ENCODE data around the gene LAMA4.
"Not testable (repeated sequence)": the region's sequence is repeated elsewhere in the genome, so short reads cannot be mapped to it uniquely, and the experiment has no call there.

The LAMA4 gene

DNA sequence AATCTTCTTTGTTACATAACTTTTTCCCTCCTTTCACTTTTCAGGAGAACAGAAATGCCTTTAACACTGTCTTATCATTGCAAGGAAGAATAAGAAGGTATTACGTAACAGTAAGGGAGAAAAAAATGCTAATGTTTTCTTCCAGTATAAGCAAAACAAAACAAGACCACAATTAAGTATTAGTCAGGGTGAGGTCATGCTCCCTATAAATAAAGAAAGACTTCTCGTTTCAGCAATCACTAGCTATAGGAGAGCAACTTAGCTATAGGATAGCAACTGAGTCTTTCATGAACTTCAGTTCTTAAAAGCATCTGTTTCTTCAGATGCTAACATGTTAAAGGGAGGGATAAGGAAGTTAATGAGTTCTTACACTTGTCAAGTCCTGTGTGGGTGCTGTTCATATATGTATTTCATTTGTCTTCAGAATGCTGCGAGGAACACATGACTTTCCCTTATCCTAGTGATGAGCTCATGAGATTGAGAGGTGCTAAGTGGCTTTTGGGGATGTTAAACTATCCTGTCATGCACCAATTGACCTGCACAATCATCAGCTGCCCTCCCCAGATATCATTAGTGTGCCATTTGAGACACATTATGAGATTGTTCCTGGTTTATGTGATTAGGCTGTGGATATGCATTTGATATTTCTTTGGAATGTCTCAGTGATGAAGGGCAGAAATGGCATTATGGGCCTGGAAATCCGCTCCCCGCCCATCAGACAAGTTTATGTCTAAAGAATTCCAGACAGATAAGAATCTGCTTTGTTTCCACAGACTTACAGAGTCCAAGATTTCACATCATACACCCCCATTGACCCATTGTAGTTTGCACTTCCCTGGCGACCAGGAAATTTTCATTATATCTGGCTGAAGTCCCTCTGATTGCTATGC lies 37.5 kb downstream of the LAMA4 start:
- DNase-seq (ENCODE audit: low read depth), result peak; percentile 95

DNA sequence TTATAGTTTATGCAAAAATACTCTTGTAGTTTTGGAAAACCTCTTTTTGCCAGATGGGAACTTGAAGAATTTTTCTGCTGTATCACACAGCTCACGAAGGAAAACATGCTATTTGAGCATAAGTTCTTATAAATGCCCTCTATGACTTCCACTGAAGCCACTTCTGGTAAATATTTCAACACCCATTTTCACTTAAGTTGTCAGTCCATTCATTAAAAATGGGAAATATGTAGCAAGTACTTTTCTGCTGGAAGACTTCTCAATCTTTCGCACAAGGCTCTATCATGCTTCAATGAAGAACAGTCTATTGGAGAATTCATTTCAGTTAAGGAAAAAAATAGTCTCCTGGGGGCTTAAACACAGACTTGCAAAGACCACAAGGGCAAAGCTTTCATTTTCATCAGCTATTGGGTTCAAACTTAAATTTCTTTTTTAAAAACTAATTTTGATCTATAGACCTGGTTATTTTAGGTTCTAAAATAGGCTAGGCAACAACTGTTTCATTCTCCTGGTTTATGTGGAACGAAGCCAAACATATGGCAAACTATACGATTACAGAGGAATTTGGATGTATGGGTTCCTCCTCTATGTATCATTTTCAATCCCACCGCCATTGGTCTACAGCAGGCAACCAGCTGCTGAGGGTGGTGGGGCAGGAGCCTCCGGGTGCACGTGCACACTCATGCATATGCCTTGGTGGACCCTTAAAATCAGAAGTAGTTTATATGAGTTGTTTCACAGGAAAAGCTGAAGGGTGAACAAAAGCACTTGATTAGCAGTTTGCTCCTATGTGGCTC lies 38.7 kb downstream of the LAMA4 start:
- no peak for DNase-seq (ENCODE audit: low read depth)

DNA sequence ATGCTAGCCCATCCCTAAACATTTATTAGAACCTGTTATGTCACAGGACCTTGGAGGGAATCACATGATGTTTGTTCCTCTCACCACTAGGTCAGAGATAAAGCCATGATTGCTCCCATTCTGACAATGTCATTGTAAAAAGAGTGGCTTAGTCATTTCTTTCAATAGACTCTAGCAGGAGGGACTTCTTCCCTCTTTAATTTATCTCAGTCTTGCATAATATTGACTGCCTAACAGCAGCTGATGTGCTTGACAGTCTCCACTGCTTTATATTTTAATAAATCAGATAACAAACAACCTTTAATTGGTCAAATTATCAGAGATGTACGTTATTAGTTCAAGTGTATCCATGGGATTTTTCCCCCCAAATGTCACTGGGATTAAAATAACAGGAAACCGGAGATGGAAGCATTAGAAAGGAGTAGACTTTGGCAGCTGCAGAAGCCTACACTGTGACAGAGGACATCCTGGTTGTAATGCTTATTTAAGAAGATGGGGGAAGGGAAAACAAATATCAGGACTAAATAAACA lies 39.6 kb downstream of the LAMA4 start:
- DNase-seq (ENCODE audit: low read depth), result no peak

GRCh38 chr6:112210852-112211251 lies 43.5 kb downstream of the LAMA4 start:
- no peak for DNase-seq (ENCODE audit: low read depth)

DNA sequence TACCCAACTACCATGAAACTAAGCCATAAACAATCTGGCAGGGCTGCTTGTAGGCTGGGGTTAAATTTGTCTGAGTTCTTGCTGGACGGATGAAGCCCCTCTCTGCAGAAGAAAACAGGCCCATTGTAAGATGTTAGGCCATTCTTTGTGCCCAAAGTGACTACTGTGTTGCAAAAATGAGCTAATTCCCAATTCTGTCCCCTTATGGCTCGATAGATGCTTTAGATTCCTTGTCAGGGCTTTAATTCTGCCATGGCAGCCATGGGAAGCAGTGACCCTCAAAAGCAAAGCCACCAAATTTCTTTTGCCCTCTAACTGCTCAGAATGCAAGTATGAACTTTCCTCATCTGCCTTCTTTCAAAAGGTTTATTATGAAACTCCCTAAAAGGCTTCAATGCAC lies 45.2 kb downstream of the LAMA4 start:
- no peak for DNase-seq (ENCODE audit: low read depth)

- DNase-seq (ENCODE audit: low read depth), result no peak
These were observed 46.6 kb downstream of the LAMA4 start for GRCh38 chr6:112207776-112208175.

DNA sequence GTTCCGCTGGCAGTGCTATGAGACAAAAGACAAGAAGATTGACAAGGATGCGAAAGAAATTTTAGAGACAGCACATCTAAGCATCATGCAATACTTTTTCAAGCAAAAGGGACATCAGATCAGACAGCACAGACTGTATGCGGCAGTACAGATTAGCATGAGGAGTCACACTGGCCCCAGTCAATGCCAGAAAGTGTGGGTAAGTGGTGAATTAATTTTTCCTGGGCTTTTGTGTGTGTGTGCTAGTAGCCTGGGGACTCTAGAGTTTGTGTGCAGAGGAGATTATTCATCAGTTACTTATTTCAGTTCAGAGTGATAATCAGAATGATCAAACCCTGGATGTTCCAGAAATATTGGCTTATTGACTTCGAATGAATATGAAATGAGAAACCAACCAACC lies 47.2 kb downstream of the LAMA4 start:
- no peak for DNase-seq (ENCODE audit: low read depth)

DNA sequence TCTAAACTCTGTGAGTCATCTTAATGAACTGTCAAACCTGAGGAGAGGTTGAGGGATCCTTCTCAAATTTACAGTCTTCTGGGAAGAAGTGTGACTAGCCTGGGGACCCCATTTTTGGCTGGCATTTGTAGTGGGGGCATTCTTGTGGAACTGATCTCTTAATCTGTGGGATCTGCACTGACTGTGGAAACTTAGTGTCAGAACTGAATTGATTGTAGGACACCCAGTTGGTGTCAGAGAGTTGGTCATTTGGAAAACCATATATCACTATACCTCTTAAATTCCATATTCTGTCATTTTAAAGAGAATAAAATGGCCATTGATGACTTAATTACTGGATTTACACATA lies 48.3 kb downstream of the LAMA4 start:
- DNase-seq (ENCODE audit: low read depth), result no peak

DNA sequence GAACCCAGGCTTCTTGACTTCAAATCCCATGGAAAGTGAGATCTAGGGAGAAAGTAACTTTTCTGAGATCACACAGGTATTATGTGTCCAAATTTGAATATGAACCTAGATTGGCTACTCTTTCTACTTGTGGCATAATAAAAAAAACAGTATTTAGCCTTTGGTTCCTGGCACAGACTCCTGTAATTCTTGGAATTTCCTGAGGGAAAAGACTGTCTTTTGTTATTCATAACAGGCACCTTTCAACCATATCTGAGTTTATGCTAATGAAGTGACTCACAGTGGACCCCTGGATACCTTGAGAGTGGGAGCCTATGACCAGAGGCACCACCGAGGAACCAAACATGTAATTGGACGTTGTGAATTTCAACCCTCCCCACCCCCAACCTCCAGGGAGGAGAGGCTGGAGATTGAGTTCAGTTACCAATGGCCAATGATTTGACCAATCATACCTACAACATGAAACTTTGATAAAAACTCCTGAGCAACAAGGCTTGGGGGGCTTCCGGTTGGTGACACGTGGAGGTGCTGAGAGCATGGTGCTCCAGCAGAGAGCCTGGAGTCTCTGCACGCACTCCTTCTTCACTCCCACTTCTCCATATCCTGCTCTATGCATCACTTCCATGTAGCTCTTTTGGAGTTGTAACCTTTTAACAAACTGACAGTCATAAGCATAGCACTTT lies 48.8 kb downstream of the LAMA4 start:
- DNase-seq (ENCODE audit: low read depth), result peak; percentile 67

GRCh38 chr6:112204350-112204706 lies 50.0 kb downstream of the LAMA4 start:
- peak; percentile 14 for DNase-seq (ENCODE audit: low read depth)

DNA sequence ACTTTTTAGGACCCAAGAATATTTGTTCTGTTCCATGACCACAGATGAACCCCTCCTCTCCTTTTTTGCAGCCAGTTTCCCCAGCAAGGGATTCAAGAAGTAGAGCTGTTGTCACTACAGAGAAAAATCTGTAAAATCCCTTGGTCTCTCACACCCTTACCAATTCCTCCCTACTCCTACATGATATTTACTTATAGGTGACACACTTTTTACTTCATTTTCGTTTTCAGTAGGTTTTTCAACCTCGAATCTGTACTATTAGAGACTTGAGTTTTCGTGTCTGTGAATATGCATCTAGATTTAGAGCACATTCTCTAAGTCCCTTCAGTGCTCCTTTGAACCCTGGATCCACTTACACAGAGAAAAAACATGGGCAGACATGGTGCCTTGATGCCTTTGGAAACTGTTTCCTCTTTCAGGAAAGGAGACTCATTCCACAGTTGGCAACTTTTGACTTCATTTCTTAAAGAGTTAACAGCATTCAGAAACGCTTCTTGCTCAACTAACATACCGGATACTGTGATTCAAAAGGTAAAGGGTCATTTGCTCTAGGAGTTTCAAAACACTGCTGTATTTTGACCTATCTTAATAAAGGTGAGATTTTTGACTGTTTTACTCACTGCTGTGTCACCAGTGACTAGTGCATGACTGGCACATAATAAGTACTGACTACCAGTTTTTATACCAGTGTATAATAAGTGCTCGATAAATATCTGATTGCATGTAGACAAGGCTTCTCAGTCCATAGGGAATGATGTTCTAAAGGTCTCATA lies 50.6 kb downstream of the LAMA4 start:
- DNase-seq (ENCODE audit: low read depth), result peak; percentile 91

- peak; percentile 71 for DNase-seq (ENCODE audit: low read depth)
These were observed 51.6 kb downstream of the LAMA4 start for GRCh38 chr6:112202639-112203341.

DNA sequence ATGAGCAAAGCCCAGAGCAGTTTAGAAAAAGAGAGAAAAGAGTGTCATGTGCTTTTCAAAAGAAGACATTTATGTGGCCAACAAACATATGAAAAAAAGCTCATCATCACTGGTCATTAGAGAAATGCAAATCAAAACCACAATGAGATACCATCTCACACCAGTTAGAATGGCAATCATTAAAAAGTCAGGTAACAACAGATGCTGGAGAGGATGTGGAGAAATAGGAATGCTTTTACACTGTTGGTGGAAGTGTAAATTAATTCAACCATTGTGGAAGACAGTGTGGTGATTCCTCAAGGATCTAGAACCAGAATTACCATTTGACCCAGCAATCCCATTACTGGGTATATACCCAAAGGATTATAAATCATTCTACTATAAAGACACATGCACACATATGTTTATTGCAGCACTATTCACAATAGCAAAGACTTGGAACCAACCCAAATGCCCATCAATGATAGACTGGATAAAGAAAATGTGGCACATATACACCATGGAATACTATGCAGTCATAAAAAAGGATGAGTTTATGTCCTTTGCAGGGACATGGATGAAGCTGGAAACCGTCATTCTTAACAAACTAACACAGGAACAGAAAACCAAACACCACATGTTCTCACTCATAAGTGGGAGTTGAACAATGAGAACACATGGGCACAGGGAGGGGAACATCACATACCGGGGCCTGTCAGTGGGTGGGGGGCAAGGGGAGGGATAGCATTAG lies 54.0 kb downstream of the LAMA4 start:
- DNase-seq (ENCODE audit: low read depth), result not testable (repeated sequence)

GRCh38 chr6:112199001-112199403 lies 55.4 kb downstream of the LAMA4 start:
- DNase-seq (ENCODE audit: low read depth), result no peak

DNA sequence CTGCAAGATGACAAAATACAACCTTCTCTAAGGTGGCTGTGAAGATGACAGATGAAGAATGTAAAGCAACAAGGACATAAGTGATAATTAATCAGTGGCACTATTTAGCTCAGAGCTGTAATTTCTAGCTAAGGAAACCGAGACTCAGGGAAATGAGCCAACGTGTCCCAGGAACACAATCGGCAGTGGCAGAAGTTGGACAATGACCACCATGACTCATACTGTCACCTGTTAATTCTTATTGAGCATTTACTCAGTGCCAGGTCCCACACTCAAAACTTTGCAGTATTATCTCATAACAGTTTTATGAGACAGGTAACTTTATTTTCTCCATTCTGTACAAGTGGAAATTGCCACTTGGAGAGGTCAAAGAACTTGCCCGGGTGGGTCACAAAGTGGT lies 55.8 kb downstream of the LAMA4 start:
- DNase-seq (ENCODE audit: low read depth), result no peak

DNA sequence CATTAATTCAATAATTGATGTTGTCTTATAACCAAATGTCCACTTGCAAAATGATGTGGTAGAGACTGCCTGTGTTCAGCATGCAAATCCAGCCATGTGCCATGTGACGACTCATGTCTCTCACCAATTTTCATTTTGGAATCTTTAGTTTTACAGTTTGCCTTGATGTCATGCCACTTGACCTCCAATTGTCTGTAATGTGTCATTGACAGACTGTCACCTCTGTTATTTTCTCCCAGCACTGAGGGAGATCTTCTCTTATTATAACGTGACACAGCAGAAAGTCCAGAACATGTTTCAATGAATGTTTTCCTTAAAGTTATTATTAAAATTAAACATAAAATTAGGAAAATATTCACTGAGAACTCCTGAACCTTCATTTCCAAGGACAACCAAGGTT lies 56.7 kb downstream of the LAMA4 start:
- no peak for DNase-seq (ENCODE audit: low read depth)

GRCh38 chr6:112196306-112196705 lies 58.1 kb downstream of the LAMA4 start:
- DNase-seq (ENCODE audit: low read depth), result no peak

- no peak for DNase-seq (ENCODE audit: low read depth)
These were observed 59.2 kb downstream of the LAMA4 start for GRCh38 chr6:112195166-112195565.

DNA sequence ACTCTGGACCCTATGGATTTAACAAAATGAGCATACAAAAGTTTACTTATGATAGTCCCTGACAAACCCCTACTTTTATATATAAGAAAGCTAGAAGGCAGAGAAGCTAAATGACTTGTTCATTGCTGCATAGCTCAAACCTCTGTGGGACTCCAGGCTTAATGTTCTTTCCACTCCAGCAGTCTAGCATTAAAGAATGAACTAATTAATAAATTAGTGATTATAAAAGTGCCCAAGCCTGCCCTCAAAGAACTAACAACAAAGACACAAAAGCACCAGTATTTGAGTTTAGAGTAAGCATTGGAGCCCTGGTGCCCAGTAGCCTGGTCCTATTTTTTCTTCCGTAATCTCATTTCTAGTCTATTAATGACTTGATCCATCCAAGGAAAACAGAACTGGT lies 59.9 kb downstream of the LAMA4 start:
- DNase-seq (ENCODE audit: low read depth), result no peak

DNA sequence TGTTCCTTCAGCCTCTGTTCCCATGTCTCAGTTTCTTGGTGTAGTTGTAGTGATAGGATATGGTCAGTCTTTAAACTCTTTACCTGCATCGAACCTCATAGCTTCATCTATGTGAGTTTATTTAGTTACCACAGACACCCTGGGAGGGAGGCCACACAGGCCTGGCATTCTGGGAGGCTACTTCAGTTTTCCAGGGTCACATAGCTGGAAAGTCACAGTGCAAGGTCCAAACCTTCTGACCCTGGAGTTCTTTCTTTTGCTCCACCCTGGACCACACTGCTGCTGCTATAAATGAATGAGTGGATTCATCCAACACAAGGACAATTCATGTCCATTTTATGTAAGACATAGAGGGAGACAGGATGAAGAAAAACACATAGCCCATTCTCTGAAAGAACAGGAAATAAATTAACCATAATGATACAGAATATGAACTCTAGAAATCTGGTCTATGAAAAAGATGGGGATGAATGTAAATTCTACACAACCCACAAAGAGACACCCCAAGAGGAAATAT lies 60.8 kb downstream of the LAMA4 start:
- DNase-seq (ENCODE audit: low read depth), result no peak

Data from amniotic epithelial cell (primary cell).